KMS-11 (cell line): ENCODE measurements around the gene ATP5MC3.

Source experiments
- H2AFZ ChIP-seq: fragments of 200-600 bp; sonication (generic); 2 replicates; pipeline ENCODE4 v1.6.1; 2016; ENCODE audit warnings: antibody characterized with exemption, mixed run types, low read depth
- H3K27ac ChIP-seq: fragments of 200-600 bp; sonication (generic); 2 replicates; pipeline ENCODE4 v1.6.1; 2016; ENCODE audit warnings: mild to moderate bottlenecking, mixed run types
- H3K27me3 ChIP-seq: fragments of 200-600 bp; sonication (generic); 2 replicates; pipeline ENCODE4 v1.6.1; 2017; ENCODE audit warnings: mild to moderate bottlenecking, low read depth, mixed run types, moderate library complexity; ENCODE audit not compliant: insufficient read depth
- H3K36me3 ChIP-seq: fragments of 200-600 bp; sonication (generic); 2 replicates; pipeline ENCODE4 v1.6.1; 2017; ENCODE audit warnings: mild to moderate bottlenecking, mixed run types; ENCODE audit not compliant: insufficient read depth
- H3K4me1 ChIP-seq: fragments of 200-600 bp; sonication (generic); 2 replicates; pipeline ENCODE4 v1.6.1; 2016; ENCODE audit warnings: mild to moderate bottlenecking, low read depth, mixed run types; ENCODE audit not compliant: poor library complexity, severe bottlenecking
- H3K4me2 ChIP-seq: fragments of 200-600 bp; sonication (generic); 2 replicates; pipeline ENCODE4 v1.7.0; 2016; ENCODE audit warnings: mild to moderate bottlenecking, mixed run types
- H3K4me3 ChIP-seq: fragments of 200-600 bp; sonication (generic); IDR thresholded peaks from 2 replicates; pipeline ENCODE4 v1.6.1; 2017; ENCODE audit warnings: low read depth, low read length, mixed read lengths; ENCODE audit not compliant: insufficient read depth
- H3K79me2 ChIP-seq: fragments of 200-600 bp; sonication (generic); 2 replicates; pipeline ENCODE4 v1.6.1; 2016; ENCODE audit warnings: low read depth, mixed run types; ENCODE audit not compliant: insufficient read depth
- H3K9ac ChIP-seq: fragments of 200-600 bp; sonication (generic); 2 replicates; pipeline ENCODE4 v1.6.1; 2016; ENCODE audit warnings: mild to moderate bottlenecking, mixed run types
- H4K20me1 ChIP-seq: fragments of 200-600 bp; sonication (generic); 2 replicates; pipeline ENCODE4 v1.6.1; 2016; ENCODE audit warnings: mild to moderate bottlenecking, mixed run types; ENCODE audit not compliant: insufficient read depth
- CTCF ChIP-seq: fragments of 200-600 bp; sonication (generic); conservative IDR thresholded peaks from 2 replicates; pipeline ENCODE4 v1.6.1; 2017; ENCODE audit warnings: low read depth, mild to moderate bottlenecking, antibody characterized with exemption, low read length, moderate library complexity, mixed read lengths

The ATP5MC3 gene

DNA sequence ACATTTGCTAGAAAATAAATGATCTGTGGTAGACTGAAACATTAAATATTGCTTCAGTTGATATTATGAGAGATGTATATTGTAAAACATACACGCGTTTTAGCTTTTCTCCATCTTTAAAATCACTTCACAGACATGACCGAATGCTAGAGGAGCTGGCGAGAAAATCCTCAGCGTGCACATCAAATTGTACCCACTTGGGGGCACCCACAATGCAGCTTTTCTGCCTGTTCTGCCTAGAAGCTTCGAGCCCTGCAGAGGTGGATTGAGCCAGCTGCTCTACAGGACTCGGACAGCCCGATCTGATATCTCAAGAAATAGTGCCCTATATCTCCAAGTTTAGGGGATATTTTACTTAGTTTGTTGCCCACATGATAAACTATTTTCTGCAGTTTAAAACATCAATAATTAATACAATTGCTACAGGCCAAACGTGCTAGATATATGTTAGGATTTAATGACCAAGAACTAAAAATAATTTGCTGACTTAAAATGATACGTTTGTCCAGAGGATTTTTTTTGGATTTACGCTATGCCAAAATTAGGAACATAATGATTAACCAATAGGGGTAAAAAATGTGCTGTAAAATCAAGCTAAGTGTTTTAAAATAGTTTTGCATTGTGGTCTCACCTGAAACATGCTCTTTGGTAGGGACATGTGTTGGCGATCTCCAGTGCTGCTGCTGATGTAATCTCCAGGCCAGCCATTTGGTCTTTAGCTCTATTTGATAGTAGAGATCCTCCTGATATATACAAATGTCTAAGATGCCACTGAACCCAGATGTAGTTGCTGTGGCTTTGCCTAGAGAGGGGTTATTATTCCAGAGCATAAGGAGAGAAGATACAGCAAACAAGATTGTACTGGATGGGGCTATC, 22.3 kb upstream of the ATP5MC3 start:
- H3K79me2 ChIP-seq, result no peaks in the 10 kb centered on the region
- H3K27ac ChIP-seq, result no peak overlapping the region
- peak; percentile 50 for TF ChIP-seq CTCF
- no peaks in the 10 kb centered on the region for H3K36me3 ChIP-seq
- no peak overlapping the region for H2AFZ ChIP-seq
- H3K4me1 ChIP-seq, result peaks cover 25% of the 10 kb centered on the region
- no peaks in the 10 kb centered on the region for H4K20me1 ChIP-seq
- H3K4me3 ChIP-seq, result no peak overlapping the region
- H3K9ac ChIP-seq, result no peak overlapping the region
- H3K27me3 ChIP-seq, result no peaks in the 10 kb centered on the region
- H3K4me2 ChIP-seq, result no peak overlapping the region

DNA sequence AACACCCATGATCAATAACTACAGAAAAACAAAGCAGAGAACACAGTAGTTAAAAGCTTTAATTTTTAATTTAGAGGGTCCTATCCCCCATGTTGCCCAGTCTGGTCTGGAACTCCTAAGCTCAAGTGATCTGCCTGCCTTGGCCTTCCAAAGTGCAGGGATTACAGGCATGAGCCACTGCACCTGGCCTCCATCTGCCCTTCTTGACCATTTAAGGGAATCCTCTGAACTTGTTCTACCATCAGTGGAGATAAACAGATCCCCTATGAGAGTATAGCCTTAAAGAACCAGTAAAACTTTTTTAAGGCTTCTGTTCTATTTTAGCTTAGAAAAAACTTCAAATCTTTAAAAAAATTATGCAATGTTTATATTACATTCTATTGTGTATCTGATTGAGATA, 13.5 kb upstream of the ATP5MC3 start:
- H3K4me3 ChIP-seq, result no peak overlapping the region
- H3K4me1 ChIP-seq, result no peaks in the 10 kb centered on the region
- H4K20me1 ChIP-seq, result no peaks in the 10 kb centered on the region
- no peaks in the 10 kb centered on the region for H3K27me3 ChIP-seq
- H3K9ac ChIP-seq, result no peak overlapping the region
- H3K27ac ChIP-seq, result no peak overlapping the region
- H3K79me2 ChIP-seq, result no peaks in the 10 kb centered on the region
- H3K4me2 ChIP-seq, result no peak overlapping the region
- no peak overlapping the region for H2AFZ ChIP-seq
- H3K36me3 ChIP-seq, result no peaks in the 10 kb centered on the region
- no peak for TF ChIP-seq CTCF

DNA sequence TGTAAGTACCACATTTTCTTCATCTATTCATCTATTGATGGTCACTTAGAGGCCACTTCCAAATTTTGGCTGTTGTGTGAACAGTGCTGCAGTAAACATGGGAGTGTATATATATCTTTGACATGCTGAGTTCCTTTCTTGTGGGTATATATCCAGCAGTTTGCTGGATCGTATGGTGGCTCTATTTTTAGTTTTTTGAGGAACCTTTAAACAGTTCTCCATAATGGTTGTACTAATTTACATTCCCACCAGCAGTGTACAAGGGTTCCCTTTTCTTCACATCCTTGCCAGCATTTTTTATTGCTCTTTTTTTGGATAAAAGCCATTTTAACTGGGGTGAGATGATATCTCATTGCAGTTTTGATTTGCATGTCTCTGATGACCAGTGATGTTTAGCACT, 7.3 kb upstream of the ATP5MC3 start:
- Histone ChIP-seq H4K20me1 (no peaks in the 10 kb centered on the region), H3K4me2 (no peak overlapping the region), H3K27me3 (no peaks in the 10 kb centered on the region), H3K27ac (no peak overlapping the region), H2AFZ (no peak overlapping the region), H3K9ac (no peak overlapping the region), H3K4me3 (no peak overlapping the region), H3K79me2 (no peaks in the 10 kb centered on the region), H3K36me3 (no peaks in the 10 kb centered on the region), H3K4me1 (peaks cover 5% of the 10 kb centered on the region)
- TF ChIP-seq CTCF, result no peak

DNA sequence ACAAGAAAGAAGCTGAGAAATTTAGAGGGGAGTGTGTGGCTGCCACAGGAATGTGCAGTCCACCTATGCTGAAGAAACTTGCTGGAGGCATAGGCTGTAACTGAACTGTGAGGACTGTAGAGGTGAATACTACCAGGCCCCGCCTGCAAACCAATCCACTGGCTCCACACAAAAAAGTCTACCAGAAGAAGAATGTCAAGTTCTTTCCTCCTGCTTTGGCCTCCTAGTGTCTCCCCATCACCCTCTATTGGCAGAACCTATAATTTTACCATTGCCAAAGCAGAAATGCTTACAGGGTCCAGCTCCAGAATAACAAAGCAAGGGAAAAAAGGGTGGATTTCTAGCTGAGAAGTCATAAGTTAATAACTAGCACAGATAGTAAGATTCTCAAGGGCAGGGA, 5.9 kb upstream of the ATP5MC3 start:
- Histone ChIP-seq H3K27ac (no peak overlapping the region), H3K36me3 (no peaks in the 10 kb centered on the region), H2AFZ (no peak overlapping the region; the same call in 1 of the 2 replicates), H4K20me1 (no peaks in the 10 kb centered on the region), H3K4me1 (peaks cover 6% of the 10 kb centered on the region), H3K79me2 (no peaks in the 10 kb centered on the region), H3K4me2 (no peak overlapping the region), H3K9ac (no peak overlapping the region), H3K27me3 (no peaks in the 10 kb centered on the region), H3K4me3 (no peak overlapping the region)
- TF ChIP-seq CTCF, result peak; percentile 56
